GM10847 (cell line): Measurements from ENCODE around the gene RABAC1.

ENCODE experiments used
- POLR2A ChIP-seq: IDR thresholded peaks from 2 replicates; pipeline ENCODE4 v1.6.1; 2011; ENCODE audit not compliant: insufficient read length; ENCODE audit errors: extremely low read depth

The RABAC1 gene

GRCh38 chr19:41906916-41907680 is 52.0 kb downstream of the RABAC1 start:
- no peak for TF ChIP-seq POLR2A
